NOMO-1 treated with DMSO at 0.1 percent for 48 hours (cell line): Measurements from ENCODE around the gene CLEC12A.
"Not testable (repeated sequence)": the region's sequence is repeated elsewhere in the genome, so short reads cannot be mapped to it uniquely, and the experiment has no call there.

Experiments
- DNase-seq: peaks from one replicate; lab custom pipeline; 2025; ENCODE audit not compliant: unreplicated experiment; lab: John Stamatoyannopoulos, UW

CLEC12A gene

DNA sequence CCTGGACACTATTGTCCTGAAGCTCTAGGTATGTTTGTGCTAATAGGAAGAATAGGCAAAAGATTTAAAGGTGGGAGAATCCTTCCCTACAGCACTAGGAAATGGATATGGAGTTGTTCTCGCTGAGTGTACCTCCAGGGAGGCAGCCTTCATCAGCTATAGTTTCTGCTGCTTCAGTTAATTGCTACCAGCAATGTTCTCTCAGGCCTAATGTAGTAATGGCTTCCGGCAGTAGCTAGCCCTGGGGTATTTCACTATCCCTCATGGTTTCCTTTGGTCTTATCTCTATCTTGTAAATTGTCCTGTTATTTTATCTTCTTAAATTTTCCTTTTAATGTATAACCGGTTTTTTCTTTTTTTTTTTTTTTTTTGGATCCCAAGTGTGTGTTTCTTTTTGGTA, 9.3 kb upstream of the CLEC12A start:
- no peak for DNase-seq

DNA sequence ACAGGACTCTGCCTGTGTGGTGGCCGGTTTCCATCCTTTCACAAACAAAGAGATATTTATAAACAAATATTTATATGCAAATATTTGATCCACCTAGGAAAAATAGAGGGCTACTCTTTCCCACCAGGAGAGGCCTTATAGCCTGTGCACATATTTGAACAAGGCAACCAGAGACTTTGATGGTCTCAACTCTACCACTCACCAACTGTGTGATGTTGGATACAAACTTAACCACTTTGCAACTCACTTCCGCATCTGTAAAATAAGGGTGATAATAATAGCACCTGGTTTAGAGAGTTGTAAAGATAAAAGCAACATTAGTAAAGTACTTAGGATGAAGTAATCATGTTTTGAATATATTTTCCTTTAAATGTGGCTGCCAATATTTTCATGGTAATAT, 1.5 kb upstream of the CLEC12A start:
- DNase-seq, result no peak

DNA sequence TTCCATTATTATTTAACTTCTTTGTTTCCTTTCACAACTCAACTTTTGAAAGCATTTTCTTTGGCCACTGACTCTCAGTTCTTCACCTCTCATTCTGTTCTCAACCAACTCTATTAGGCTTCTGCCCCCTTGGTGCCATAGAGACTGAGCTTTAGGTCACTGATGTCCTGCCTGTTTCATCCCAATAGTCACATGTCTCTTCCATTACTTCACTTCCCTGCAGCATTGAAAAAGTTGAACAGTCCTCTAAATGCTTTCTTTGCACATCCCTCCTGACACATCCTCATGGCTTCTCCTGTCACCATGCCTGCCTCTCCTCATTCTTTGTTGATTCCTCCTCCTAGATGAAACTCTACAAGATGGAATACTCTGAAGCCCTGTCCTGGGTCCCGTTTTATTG, 2.7 kb downstream of the CLEC12A start:
- no peak for DNase-seq

DNA sequence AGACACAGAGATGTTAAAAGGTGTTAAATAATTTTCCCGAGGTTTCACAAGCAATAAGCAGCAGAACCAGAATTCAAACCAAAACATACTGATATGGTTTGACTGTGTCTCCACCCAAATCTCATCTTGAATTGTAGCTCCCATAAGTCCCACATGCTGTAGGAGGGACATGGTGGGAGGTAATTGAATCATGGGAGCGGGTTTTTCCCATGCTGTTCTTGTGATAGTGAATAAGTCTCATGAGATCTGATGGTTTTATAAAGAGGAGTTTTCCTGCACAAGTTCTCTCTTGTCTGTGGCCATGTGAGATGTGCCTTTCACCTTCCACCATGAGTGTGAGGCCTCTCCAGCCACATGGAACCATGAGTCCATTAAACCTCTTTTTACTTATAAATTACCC, 3.5 kb downstream of the CLEC12A start:
- not testable (repeated sequence) for DNase-seq

DNA sequence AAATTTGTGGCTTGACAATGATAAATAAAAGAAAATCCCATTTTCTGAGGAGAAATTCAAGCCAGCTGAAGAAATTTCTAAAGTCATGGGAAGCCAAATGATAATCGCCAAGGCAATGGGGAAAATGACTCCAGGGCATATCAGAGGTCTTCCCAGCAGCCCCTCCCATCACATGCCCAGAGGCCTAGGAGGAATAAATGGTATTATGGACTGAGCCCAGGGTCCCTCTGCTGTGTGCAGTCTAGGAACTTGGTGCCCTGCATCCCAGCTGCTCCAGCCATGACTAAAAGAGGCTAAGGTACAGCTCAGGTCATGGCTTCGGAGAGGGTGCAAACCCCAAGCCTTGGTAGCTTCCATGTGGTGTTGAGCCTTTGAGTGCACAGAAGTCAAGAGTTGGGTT, 4.4 kb downstream of the CLEC12A start:
- DNase-seq, result no peak

DNA sequence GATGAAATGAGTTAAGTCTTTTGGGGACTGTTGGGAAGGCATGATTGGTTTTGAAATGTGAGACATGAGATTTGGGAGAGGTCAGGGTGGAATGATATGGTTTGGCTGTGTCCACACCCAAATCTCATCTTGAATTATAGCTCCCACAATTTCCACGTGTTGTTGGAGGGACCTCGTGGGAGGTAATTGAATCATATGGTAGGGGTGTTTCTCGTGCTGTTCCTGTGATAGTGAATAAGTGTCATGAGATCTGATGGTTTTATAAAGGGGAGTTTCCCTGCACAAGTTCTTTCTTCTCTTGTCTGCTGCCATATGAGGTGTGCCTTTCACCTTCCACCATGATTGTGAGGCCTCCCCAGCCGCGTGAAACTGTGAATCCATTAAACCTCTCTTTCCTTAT, 5.4 kb downstream of the CLEC12A start:
- not testable (repeated sequence) for DNase-seq

DNA sequence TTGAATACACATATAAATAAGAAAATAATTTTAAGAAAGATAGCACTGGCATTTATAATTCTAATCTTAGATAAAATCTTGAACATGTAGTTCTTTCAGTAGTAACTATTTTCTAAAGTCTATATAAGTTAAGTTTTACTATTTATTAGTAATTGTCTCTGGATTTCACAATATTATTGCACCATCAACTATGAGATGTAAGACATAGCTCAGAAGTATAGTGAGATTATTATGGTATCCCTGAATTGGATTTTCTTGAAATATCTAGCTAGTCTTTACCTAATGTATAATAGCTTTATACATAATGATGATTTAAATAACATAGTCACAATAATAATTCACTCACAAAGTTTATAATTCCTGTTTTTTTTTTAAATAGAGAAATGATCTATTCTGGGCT, 6.7 kb downstream of the CLEC12A start:
- DNase-seq, result no peak

DNA sequence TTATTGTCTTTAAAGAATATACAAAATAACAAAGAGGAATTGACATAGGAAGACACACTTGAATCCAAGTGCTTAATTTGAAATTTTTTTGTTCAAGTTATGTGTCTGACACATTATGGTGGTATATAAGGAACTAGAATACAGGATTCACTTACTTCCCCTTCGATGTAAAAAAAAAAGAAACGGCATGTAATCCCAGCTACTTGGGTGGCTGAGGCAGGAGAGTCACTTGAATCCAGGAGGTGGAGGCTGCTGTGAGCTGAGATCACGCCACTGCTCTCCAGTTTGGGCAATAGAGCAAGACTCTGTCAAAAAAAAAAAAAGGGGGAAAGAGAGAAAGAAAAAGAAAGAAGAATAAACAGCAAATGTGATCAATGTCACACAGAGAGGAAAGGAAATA, 8.9 kb downstream of the CLEC12A start:
- DNase-seq, result no peak

DNA sequence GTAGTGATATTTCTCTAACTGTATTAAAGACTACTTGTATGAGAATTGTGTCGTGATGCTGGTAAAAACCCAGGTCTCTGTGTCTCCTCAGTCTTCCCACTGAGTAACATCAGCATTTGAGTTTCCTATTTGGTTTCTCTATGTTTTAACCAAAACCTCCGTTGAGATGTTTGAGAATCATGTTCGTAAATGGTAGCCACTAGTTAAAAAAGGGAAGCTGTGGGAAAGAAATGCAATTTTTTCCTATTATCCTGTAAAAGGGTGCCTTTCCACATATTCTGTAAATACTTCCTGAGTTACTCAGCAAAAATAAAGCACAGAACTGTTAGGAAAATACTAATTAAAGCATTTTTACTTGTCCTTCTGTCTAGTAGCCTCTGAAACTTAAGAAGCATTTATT, 20.7 kb downstream of the CLEC12A start:
- peak; percentile 47 for DNase-seq

DNA sequence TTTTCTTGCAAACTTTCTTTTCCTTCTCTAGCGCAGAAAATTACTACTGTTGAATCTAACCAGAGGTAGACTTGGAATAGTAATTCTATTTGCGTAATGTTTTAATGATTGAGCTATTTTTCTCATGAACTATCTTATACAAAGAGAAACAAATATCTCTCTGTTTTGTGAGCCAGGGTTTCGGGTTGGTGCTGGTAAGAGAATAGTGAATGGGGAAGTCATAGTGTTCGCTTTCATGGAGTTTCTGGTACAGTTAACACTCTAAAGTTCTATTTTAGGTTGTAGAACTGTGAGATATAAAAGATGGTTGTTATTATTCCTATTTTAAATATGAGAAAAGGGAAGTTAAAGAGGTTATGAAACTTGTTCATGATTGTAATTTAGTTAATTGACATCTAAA, 21.1 kb downstream of the CLEC12A start:
- DNase-seq, result peak; percentile 64

DNA sequence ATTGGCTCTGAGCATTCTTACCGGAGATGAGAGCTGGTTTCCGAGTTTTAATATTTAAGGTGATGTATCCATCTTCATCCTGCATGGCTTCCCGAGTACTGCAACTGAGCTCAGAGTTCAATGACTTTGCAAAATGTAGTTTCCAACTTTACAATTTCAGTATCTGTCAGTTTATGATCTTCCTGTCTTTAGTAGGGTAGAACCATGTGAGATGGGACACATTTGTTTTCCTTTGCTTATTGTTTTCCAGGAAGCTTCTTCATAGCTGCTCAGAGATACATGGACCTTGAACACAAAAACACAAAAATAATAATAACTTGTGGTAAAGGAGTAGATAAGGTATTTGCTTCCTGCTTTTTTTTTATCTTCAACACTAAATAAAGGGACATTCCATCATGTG, 27.8 kb downstream of the CLEC12A start, which contains the start of gene CLEC1B:
Gene CLEC1B (minus strand): TSS at position 106 of the 400 bp plus-strand sequence. CDS start 21 bp downstream, at position 85.
- DNase-seq, result no peak

DNA sequence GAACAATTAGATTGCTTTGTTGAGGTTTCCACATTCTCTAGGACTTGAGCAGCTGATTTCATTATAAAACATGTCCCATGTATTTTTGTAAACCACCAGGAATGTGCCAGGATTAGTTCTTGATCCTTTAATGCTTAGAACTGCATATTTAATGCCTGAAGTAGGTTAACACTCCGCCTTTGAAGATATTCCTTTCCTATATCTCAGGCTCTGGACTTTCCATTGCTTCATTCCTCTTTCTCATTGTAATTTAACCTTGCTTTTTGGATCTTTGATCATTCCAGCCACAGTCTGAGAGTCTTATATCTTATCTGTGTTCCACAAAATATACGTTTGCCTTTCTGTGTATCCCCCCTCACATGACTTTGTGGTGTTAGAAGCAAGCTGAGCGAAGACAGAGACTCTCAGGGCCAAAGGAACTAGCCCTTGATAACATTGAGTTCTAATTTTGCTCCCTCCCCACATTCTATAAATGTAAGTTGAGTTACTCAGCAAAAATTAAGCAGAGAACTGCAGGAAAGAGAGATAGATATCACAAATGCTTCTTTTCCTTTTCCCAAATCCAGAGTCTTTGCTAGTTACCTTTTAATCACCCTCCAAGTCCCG, 30.1 kb downstream of the CLEC12A start:
- DNase-seq, result no peak

DNA sequence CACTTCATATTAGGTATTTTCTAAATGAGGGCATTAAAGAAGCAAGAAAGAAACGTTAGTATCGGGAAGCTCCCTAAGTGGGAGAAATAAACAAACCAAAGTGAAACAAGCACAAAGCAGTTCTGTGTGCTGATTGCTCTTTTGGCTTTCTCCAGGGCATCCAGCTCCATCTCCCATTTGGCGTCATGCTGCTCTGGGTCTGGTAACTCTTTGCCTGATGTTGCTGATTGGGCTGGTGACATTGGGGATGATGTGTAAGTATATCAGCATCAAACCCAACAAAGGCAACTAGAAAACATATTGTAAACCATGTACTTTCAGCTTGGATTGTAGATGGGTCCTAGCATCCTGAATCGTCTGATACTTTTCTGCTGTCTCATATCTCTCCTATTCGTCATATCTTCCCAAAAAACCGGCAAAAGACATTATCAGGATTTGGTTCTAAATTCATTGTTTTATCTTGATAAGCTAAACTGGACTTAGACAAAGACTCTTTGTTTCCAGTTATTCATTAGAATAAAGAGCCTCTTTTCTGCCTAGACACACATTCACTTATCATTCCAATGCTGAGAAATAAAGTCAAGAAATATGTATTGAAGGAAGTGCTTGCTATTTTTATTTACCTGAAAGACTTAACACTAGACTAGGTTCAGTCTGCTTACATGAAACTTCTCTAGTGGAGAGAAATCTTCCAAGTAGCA, 41.6 kb downstream of the CLEC12A start:
- DNase-seq, result no peak

DNA sequence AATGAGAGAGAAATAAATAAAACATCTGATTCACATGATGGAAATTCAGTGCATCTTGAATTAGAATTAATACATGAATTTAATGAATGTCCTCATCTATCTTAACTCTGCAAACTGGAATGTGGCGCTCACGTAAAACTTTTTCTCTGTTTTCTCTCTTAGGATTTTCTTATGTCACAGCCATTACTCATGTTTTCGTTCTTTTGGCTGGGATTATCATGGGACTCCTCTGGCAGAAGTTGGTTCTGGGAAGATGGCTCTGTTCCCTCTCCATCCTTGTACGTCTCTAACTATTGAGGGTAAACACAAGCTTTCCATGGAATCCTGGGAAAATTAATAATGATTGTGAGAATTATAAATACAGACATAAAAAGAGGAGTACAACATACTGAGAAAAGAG, 44.2 kb downstream of the CLEC12A start:
- no peak for DNase-seq

DNA sequence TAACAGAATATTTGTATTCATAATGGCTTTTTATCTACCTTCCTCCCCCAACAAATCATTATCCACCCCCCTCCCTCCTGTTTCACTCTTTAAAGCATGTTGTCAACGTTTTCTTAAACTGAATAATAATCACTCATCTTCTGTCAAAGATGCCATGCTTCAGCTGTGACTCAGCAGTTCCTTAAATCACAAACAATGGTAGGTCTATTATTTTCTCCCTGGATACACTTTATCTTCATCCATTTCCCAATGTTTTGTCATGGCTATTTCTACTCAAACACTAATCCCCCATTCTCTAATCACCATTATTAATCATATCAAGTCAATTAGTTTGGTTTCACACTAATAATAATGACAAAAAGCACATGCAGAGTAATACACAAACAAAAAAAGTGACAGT, 45.7 kb downstream of the CLEC12A start:
- peak; percentile 28 for DNase-seq

DNA sequence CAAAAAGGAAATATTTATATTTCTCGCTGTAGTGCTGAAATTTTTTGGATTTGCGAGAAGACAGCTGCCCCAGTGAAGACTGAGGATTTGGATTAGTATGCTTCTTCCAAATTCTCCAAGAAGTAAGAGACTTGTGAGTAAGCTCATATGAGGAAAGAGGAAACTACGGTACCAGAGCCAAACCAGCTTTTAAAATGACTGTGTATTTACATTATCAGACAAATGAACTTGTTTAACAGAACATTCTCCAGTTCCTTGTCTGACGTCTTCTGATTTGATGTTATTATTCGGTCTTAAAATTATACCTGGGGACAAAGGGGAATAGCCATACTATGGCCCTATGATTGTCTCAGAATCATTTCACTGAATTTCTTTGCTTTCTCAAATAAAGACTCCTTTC, 47.2 kb downstream of the CLEC12A start:
- peak; percentile 27 for DNase-seq

DNA sequence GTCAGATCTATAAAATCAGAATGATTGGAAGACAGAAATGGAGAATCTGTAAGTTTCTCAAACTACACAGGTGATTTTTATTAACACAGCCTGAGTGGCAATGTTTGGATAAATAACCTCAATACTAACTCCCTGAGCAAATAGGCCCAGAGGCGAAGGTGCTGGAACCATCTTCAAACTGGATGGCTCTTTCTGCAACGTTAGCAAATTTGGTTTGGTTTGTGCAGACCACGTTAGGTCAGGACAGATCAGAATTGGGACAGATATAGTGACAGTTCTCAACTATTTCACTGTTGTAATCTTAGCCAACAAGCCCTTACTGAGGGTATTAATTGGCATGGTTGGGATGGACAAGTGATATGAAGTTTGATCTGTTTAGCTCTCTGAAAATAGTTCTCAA, 50.1 kb downstream of the CLEC12A start:
- DNase-seq, result no peak

DNA sequence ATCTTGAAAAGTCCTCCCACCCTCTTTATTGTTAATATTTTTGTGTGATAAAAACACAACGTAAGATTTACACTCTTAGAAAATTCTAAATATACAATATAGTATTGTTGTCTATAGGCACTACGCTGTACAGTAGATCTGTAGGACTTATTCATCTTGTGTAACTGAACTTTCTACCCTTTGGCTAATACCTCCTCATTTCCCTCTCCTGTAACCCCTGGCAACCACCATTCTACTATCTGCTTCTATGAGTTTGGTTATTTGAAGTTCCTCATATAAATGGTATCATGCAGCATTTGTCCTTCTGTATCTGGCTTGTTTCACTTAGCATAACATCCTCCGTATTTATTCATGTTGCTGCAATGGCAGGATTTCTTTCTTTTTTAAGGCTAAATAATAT, 54.0 kb downstream of the CLEC12A start:
- DNase-seq, result no peak

DNA sequence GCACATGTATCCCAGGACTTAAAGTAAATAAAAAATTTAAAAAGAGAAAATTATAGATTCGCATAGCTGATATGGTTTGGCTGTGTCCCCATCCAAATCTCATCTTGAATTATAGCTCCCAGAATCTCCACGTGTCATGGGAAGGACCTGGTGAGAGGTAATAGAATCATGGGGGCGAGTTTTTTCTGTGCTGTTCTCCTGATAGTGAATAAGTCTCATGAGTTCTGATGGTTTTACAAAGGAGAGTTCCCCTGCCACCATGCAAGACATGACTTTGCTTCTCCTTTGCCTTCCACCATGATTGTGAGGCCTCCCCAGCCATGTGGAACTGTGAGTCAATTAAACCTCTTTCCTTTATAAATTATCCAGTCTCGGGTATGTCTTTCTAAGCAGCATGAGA, 55.5 kb downstream of the CLEC12A start:
- not testable (repeated sequence) for DNase-seq

DNA sequence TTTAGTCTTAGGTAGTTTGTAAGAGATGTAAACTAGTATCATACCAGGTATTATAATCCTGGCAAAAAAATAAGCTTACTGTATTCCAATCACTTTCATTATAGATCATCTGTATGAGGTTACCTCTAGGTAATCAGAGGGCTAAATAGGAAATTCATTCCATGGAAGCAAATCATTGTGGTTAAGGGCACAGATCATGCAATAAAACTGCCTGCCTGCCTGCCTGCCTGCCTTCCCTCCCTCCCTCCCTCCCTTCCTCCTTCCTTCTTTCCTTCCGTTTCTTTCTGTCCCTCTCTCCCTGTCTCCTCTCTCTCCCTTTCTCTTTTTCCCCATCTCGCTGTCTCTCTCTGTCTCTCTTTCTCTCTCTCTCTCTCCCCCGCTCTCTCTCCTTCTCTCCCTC, 56.1 kb downstream of the CLEC12A start:
- DNase-seq, result no peak

DNA sequence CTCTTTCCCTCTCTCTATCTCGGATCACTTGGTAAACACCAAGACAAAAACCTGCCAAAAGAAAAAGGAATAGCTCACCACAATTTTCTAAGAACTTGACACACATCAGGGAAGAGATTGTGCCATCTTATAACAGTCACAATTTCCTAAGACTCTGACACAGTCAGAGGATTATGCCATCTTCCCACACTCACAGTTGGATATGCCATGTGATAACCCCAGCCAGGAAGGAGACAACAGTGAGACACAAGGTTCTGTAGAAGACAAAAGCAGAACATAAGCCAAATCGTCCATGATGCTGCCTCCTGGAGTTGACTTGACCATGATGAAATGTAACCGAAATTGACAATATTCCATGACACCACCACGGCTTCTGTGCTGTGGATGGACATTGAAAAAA, 56.5 kb downstream of the CLEC12A start:
- DNase-seq, result peak; percentile 88

DNA sequence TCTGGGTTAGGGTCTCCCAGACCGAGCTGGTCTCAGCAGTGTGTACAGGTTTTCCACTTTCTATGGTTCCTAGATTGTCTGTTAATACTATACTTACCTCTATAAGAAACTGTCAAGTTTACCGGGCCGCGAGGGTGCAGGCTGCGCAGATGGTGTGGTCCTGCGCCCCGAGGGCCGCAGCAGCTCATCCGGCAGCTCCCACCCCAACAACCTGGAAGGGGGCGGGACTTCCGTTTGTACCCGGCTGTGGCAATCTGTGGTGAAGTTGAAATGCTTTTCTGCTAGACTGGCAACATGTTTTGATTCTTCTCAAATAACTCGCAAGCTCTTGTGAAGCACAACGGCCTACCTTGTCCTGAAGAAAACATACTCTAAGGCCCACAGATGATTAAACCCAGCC, 59.2 kb downstream of the CLEC12A start, which contains the start of gene CLEC9A:
Gene CLEC9A (plus strand): TSS at position 237 of the 400 bp plus-strand sequence. CDS start 22,006 bp downstream, outside the sequence.
- peak; percentile 61 for DNase-seq

DNA sequence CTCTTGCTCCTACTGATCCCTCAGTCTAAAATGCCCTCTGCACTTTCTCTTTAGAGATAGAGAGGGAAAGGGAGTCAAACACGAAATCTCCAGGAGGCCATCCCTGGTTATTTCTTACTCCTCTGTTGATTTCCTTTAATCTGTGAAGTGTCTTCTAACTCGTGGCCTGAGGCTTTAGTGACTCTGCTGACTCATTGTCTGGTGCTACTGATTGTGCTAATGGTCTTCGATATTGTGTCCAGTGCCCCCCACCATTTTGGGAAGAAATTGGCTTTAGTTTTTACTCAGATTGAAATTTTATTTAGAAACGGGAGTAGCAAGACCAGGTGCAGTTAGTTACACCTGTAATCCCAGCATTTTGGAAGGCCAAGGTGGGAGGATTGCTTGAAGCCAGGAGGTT, 60.1 kb downstream of the CLEC12A start:
- peak; percentile 26 for DNase-seq
